Hepatocyte (in vitro differentiated cells): ENCODE results near the gene DOK6. TPM values are rescaled to one million over a fixed set of nuclear protein-coding genes. Genes with fewer than 3 reads are reported as not detected.

Experiments used
- DNase-seq: peaks from one replicate; pipeline ENCODE4 v3.0.0-alpha.2; 2016; ENCODE audit warnings: low spot score
- H2AFZ ChIP-seq: fragments of 200-600 bp; sonication (generic); 2 replicates; pipeline ENCODE4 v1.6.0; 2016; ENCODE audit warnings: antibody characterized with exemption, mild to moderate bottlenecking
- H3K27ac ChIP-seq: fragments of 200-600 bp; sonication (generic); 2 replicates; pipeline ENCODE4 v1.5.1; 2016; ENCODE audit warnings: mild to moderate bottlenecking
- H3K27me3 ChIP-seq: fragments of 200-600 bp; sonication (generic); 2 replicates; pipeline ENCODE4 v1.6.1; 2016
- H3K36me3 ChIP-seq: fragments of 200-600 bp; sonication (generic); replicated peaks from 2 replicates; pipeline ENCODE4 v1.5.1; 2016; ENCODE audit warnings: low read depth; ENCODE audit not compliant: insufficient read depth
- H3K4me1 ChIP-seq: fragments of 200-600 bp; sonication (generic); 2 replicates; pipeline ENCODE4 v1.5.1; 2016; ENCODE audit warnings: mild to moderate bottlenecking, moderate library complexity; ENCODE audit not compliant: insufficient read depth
- H3K4me2 ChIP-seq: fragments of 200-600 bp; sonication (generic); 2 replicates; pipeline ENCODE4 v1.6.0; 2016
- H3K4me3 ChIP-seq: fragments of 200-600 bp; sonication (generic); 2 replicates; pipeline ENCODE4 v1.5.1; 2016; ENCODE audit warnings: mild to moderate bottlenecking
- H3K79me2 ChIP-seq: fragments of 200-600 bp; sonication (generic); 2 replicates; pipeline ENCODE4 v1.6.0; 2017; ENCODE audit warnings: mild to moderate bottlenecking
- H3K9me2 ChIP-seq: fragments of 200-600 bp; sonication (generic); replicated peaks from 2 replicates; pipeline ENCODE4 v1.6.0; 2017; ENCODE audit warnings: mild to moderate bottlenecking; ENCODE audit not compliant: insufficient read depth
- H3K9me3 ChIP-seq: fragments of 200-600 bp; sonication (generic); 2 replicates; pipeline ENCODE4 v1.5.1; 2016; ENCODE audit warnings: low read depth, mild to moderate bottlenecking
- H4K20me1 ChIP-seq: fragments of 200-600 bp; sonication (generic); 2 replicates; pipeline ENCODE4 v1.6.0; 2016; ENCODE audit warnings: mild to moderate bottlenecking; ENCODE audit not compliant: insufficient read depth, poor library complexity, severe bottlenecking
- CTCF ChIP-seq: fragments of 200-600 bp; sonication (generic); IDR thresholded peaks from 2 replicates; pipeline ENCODE4 v1.5.1; 2016; ENCODE audit warnings: antibody characterized with exemption, mild to moderate bottlenecking; ENCODE audit not compliant: poor library complexity
- EZH2 ChIP-seq: fragments of 200-600 bp; sonication (generic); IDR thresholded peaks from 2 replicates; pipeline ENCODE4 v1.6.1; 2016; ENCODE audit warnings: antibody characterized with exemption, mild to moderate bottlenecking, borderline replicate concordance
- EZH2phosphoT487 ChIP-seq: fragments of 200-600 bp; sonication (generic); IDR thresholded peaks from one replicate; pipeline ENCODE4 v1.6.1; 2018; ENCODE audit warnings: antibody characterized with exemption, mild to moderate bottlenecking, low read depth, moderate library complexity; ENCODE audit not compliant: unreplicated experiment, severe bottlenecking
- WGBS: methylation state at CpG from one replicate; pipeline ENCODE4 v1.1.6; 2016; ENCODE audit warnings: low lambda C conversion rate; ENCODE audit errors: missing lambda C conversion rate; 5-methylcytosine and 5-hydroxymethylcytosine counted together
- polyA plus RNA-seq: library from polyadenylated mRNA; unstranded; fragments of >200 nt; fragmentation: Nextera tagmentation; extraction: Ambion mirVana; gene quantifications from 2 replicates; pipeline ENCODE4 v1.2.1, GENCODE V29; 2016
- total RNA-seq: library from RNA; depleted of rRNA; stranded (reverse); fragments of >200 nt; gene quantifications from 2 replicates; pipeline ENCODE4 v1.2.3, GENCODE V29; 2014

Gene DOK6
- total and polyA plus RNA-seq, 2 experiments from 2014 or later, result 2.6 to 4.0 TPM

GRCh38 chr18:69882965-69883668, 482.4 kb downstream of the DOK6 start:
- Histone ChIP-seq H4K20me1 (no peaks in the 10 kb centered on the region), H3K27me3 (no peaks in the 10 kb centered on the region), H2AFZ (no peak overlapping the region), H3K4me1 (no peaks in the 10 kb centered on the region), H3K79me2 (no peaks in the 10 kb centered on the region), H3K9me3 (no peaks in the 10 kb centered on the region), H3K4me3 (no peak overlapping the region), H3K36me3 (no peaks in the 10 kb centered on the region), H3K4me2 (no peak overlapping the region), H3K9me2 (no peaks in the 10 kb centered on the region), H3K27ac (no peak overlapping the region)
- no peak for DNase-seq
- WGBS, result 91% methylated on average over 6 of the region's 6 CpGs
- TF ChIP-seq EZH2phosphoT487, result no peak
- no peak for TF ChIP-seq CTCF
- TF ChIP-seq EZH2, result no peak

- H3K9me3 ChIP-seq, result no peaks in the 10 kb centered on the region
- H3K4me3 ChIP-seq, result no peak overlapping the region
- DNase-seq, result no peak
- 36% methylated on average over 3 of the region's 3 CpGs for WGBS
- no peak for TF ChIP-seq EZH2
- TF ChIP-seq EZH2phosphoT487, result no peak
- TF ChIP-seq CTCF, result no peak
- H4K20me1 ChIP-seq, result no peaks in the 10 kb centered on the region
- no peaks in the 10 kb centered on the region for H3K36me3 ChIP-seq
- no peak overlapping the region for H3K4me2 ChIP-seq
- H3K9me2 ChIP-seq, result no peaks in the 10 kb centered on the region
- H2AFZ ChIP-seq, result no peak overlapping the region
- H3K27ac ChIP-seq, result no peak overlapping the region
- H3K79me2 ChIP-seq, result no peaks in the 10 kb centered on the region
- H3K27me3 ChIP-seq, result no peaks in the 10 kb centered on the region
- no peaks in the 10 kb centered on the region for H3K4me1 ChIP-seq
Measured at GRCh38 chr18:69883781-69884180, 483.1 kb downstream of the DOK6 start.

GRCh38 chr18:69885355-69885754, 484.7 kb downstream of the DOK6 start:
- H3K4me3 ChIP-seq, result no peak overlapping the region
- no peaks in the 10 kb centered on the region for H4K20me1 ChIP-seq
- no peak overlapping the region for H3K4me2 ChIP-seq
- H3K27ac ChIP-seq, result no peak overlapping the region
- H3K36me3 ChIP-seq, result no peaks in the 10 kb centered on the region
- no peak for DNase-seq
- no peaks in the 10 kb centered on the region for H3K79me2 ChIP-seq
- H3K9me3 ChIP-seq, result no peaks in the 10 kb centered on the region
- no peaks in the 10 kb centered on the region for H3K4me1 ChIP-seq
- no peaks in the 10 kb centered on the region for H3K9me2 ChIP-seq
- H2AFZ ChIP-seq, result no peak overlapping the region
- H3K27me3 ChIP-seq, result no peaks in the 10 kb centered on the region
- 97% methylated on average over 4 of the region's 4 CpGs for WGBS
- TF ChIP-seq CTCF, result no peak
- no peak for TF ChIP-seq EZH2
- no peak for TF ChIP-seq EZH2phosphoT487
